SIG-M5 treated with dmso at 0.1 percent for 504 hours (cell line): ENCODE data around the gene TENM4.
A peak's percentile ranks its signal among the peaks of the same experiment; 100 is the strongest.

ENCODE experiments used
- DNase-seq: peaks from one replicate; lab custom pipeline; 2025; ENCODE audit not compliant: unreplicated experiment; lab: John Stamatoyannopoulos, UW

TENM4 gene

DNA sequence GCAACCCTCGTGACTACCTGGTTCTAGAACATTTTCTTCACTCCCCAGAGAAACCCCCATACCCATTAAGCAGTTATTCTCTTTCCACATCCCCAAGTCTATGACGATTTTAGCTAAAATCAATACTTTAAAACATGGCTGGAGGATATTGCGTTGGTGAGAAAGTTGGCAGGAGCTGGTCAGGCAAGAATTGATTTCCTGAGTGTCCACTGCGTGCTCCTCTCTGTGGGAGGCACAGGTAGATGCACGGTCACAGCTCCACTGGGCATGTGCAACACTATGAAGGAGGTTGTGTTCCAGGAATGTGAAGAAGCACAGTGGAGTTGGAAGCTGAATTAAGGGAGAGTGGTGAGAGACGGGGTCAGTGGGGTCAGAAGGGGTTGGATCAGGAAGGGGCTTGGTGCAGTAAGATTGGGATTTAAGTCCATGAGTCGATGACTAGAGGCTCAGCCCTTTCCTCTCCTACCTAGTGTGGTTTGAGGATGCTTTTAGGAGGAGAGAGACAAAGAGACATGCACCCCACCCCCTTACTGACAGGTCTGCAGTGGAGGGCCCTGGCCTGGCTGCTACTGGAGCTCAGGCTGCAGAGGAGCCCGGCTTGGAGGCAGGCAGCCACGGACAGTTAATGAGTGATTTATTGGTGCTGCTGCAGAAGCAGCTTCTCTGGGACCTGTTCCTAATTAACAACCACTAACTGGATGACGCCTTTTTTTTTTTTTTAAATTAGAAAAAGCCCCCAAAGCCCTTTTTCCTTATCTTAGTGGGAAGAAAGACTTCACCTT, 395.6 kb downstream of the TENM4 start:
- no peak for DNase-seq

DNA sequence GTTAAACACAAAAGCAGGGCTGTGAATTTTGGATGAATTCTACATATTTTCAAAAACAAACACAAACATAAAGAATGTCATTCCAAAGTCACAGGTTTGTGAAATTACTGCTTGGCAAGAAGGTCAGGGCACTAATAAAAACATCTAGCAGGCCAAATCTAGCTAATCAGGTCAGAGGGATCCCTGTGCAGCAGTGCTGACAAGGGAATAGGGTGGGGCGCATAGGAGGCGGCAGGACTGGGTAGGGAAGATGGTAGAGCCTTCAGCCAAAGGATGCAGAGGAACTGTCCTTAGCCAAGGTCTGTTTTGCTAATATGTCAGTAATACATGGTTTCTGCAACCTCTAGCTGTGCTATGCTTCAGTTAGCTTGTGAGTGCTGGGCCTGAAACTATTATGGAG, 396.6 kb downstream of the TENM4 start:
- DNase-seq, result no peak

DNA sequence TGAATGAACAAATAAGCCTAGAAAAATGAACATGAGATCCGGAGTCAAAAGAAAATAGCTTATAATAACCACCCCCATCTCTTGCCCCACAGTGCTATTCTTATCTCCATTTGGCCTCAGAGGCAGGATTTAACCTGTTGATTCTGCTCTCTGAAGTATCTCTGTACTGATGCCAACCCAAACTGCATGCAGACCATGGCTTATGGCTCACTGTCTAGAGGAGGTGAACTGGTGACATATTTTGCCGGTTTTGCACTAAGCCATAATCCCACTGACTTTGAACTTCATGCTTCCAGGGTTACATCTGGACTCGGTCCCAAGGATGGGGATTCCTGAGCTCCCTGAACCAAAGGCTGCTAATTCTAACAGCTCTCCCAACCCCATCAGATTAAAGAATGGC, 397.1 kb downstream of the TENM4 start:
- DNase-seq, result no peak

DNA sequence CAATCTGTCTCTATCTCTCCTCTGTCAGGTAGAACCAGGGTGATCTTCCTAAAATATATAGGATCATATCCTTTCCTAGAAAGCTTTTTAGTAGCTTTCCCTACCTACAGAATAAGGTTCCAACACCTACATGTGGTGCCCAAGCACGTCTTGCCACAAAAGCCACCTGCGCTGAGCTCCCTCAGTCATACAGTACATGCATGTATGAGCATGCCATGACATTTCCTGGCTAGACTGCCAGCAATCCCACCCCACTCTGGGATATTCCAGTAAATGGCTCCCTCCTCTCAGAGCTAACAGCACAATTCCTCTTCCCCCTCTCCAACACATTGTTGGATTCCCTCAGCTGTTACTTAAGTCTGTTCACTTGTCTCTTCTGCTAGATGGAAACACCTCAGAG, 398.0 kb downstream of the TENM4 start:
- no peak for DNase-seq

DNA sequence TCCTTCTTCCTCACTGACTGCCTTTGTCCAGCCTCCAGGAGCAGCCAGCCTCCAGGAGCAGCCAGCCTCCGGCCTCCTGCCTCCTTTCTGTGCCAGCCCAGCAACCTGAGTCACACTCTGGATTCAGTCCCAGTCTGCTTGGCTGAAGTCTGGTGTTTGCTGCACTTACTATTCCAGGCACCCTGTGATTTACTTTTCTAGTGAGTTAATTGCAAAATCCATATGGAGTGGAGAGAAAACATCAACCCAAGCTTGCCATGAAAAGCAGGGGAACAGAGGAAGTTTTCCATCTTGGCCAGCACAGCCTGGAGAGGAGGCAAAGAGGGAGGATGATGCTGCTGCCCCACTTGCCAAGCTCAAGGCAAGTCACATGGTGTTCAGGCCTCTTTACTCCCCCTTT, 400.5 kb downstream of the TENM4 start:
- DNase-seq, result no peak

DNA sequence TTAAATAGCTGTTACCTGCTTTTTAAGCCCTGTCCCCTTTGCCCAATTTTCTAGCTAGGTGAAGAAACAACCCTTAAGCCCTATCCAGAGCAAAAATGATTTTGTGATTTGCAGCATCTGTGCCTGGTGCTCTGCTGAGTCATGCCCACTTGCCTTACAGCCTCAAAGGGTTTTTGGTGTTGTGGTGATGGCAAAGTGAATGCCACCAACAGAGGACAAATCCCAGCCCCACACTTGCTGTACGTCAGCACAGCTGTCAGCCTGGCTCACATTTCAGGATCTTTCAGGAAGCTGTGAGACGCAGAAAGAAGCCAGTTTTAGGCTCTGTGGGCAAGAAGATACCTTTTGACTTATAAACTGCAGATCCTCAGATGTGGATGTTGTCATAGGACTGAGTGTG, 401.7 kb downstream of the TENM4 start:
- DNase-seq, result no peak

DNA sequence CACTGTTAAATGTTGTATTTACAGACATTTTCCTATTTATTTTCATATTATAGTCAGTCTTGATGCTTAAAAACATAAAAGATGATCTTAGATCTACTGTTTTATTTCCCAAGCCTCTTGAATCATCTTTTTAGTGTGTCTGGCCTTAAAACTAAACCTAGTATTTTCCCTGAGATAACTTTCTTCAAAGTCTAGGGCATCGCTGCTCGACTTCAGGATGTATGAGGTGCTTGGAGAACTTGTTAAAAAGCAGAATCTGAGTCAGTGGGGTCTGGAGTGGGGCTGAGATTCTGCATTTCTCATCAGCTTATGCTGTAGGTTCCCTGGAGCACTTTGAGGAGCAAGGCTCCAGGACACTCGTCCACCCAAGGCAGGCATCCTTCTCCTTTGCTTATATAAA, 404.9 kb downstream of the TENM4 start:
- DNase-seq, result no peak

DNA sequence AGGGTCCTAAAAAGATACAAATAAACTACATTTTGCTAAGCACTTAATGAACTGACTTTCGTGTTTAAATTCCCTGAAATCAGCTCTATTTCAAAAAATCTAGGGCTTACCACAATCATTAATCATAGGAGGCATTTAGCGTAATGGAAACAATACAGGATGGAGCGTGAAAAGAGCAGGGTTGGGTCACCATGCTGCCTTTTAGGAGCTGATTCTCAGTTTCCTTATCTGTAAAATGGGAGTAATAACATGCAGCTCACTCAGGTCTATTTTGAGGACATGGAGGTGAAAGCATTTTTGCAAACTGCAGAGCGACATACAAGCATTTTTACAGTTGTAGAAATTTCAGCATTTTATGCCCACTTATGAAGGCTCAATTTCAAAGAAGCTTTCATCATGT, 407.0 kb downstream of the TENM4 start:
- DNase-seq, result no peak

DNA sequence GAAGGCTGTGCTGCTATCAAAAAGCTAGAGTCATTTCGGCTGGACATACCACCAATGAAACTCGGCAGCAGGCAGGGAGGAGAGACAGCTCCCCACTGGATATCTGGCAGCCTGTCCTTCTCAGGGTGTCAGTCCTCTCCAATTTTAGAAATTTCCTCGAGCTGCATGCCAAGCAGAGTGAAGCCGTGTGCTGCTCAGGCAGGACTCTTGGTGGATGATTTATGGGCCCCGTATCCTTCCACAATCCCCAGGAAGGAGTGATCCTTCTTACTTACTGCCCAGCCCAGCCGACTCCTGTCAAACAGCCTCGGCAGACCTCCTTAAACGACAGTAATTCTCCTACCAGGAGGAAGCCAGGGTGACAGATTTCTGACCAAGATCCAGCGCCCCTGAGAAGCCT, 410.4 kb downstream of the TENM4 start:
- no peak for DNase-seq

DNA sequence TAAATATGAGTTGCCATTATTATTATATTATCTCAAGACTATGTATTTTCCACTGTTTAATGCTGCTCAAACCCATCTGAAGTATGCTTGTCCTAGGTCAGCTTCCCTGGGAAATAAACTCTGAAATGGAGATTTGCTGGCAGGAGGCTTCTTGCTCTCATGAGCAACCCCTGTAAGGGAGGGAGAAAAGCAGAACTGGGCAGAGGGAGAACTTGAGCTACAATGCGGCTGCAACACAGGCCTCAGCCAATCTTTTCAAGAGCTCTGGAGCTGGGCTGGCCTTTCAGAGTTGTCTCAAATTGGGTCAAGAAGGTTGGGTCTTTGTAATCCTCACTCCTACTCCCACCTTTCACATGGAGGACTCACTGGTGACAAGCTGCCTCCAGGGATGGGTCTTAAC, 412.6 kb downstream of the TENM4 start:
- DNase-seq, result no peak

DNA sequence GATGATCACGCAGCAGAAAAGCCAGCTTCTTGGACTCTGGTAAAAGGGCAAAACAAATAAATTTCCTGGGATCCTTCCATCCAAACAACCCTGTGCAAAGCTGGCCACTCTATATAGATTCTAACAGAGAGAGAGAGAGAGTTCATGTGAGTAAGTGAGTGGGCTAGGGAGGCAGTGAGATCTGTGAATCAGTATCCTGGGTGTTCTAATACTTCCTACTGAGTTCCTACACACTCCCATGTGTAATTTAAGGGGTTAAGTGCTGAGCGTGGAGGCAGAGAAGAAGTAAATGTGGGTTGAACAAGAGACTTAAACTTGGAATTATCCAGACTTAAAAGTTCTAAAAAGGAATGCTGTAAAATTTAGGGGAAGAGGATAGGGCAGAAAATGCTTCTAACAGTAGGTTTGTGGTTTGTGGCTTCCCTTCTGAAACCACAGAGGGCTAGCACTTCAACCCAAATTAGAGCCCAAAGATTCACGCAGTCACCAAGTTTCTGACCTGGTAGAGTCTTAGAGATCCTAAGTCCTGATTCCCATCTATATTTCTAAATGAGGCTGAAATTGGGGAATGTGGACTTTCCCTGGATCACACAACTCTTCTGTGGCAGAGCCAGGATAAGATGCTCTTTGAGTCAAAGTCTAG, 413.9 kb downstream of the TENM4 start:
- DNase-seq, result peak; percentile 0

DNA sequence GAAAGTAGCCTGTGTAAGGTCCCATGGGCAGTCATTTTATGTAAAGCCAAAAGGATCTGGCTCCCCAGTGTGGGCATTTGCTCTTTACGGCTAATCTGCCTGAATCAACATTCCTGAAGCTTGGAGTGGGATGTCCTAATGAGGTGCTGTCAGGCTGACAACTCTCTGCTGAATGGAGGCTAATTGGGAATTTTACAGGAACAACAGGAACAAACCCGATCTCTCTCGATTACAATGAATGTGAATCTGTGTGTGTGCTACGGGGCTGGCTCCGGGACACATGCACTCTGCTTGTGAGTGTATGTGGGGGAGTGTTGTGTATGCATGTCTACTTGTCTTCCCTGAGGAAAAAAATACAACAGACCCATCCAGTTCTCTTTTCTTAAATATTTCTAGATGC, 415.2 kb downstream of the TENM4 start:
- no peak for DNase-seq

DNA sequence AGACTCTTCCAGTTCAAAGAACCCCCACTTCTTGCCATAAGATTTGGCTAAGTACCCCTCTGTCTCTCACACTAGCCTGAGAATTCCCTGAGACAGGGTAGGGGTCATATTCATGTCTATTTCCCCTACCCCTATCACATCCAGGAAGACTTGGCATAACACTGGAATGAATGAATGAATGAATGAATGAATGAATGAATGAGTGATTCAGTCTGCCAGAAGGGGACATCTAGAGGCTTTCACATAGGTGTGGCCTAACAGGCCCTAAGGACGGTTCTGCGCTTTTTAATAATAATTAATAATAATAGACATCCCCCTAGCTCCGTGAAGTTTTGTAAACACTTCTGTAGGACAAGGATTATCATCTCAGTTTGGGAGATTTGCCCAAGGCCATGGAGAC, 415.7 kb downstream of the TENM4 start:
- no peak for DNase-seq

DNA sequence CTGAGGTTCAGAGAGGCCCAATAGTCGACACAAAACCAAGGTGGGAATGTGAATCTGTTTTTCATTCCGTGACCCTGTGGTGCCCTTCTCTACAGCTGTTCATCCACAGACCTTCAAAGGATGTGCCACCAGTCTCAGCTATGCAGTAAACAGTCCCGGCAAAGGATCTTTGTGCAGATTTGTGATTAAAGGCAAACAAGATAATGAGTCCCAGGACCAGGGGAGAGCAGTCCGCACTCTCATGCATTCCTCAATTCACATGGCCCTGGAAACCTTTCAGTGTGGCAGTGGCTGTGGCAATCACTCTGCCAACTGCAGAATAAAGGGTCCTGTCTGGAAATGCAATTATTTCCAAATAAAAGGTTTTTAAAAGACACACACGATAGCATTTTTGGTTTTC, 418.6 kb downstream of the TENM4 start:
- DNase-seq, result no peak

DNA sequence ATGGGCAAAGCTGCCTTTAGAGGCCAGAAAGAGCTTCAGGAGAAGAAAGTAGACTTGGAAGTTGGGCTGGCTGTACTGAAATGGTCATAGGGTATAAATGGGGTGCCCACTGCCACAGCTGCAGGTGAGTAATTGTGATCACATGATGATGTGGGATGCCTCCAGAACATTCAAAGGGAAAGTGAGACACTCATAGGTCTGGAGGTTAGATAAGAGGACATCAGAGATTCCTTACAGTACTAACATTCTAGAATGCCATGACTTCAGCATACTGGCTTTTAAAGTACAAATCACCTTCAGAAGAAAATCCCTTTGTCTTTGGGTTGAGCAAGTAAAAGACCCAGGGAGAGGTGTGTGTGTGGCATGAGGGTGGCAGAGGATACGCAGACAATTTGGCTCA, 419.2 kb downstream of the TENM4 start:
- DNase-seq, result no peak

DNA sequence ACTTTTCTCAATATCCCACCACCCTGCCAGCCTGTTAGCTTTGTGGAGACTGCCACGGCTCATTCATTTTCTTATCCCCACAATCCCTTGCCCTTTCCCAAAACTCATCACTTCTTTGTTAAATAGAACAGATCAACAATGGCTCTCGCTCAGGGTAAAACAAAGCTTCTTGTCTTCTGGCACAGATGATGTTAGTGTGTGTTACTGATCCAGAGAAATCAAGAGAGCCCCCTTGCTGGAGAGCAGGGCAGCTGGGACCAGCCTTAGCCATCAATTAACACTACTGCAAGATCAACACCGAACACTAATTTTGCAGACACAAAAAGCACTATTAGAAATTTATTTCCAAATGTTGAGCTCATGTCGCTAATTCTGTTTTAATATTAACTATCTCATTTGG, 420.9 kb downstream of the TENM4 start:
- no peak for DNase-seq

DNA sequence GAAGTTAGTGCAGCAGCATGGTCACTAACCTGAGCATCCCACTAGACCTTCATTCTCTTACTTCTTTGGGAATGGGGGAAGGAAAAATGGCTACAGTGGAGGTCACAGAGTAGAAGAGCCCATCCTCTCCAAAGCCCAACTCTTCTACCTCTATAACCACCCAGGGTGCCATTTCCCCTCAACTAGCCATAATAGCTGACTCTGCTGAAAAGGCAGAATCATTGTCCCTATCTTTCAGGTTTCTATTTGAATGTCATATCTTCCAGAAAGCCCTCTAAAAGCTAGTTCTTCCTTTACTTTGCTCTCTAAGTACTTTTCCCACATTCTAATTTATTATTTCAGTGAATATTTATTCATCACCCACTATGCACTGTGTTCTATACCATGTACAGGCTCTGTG, 421.6 kb downstream of the TENM4 start:
- DNase-seq, result no peak

DNA sequence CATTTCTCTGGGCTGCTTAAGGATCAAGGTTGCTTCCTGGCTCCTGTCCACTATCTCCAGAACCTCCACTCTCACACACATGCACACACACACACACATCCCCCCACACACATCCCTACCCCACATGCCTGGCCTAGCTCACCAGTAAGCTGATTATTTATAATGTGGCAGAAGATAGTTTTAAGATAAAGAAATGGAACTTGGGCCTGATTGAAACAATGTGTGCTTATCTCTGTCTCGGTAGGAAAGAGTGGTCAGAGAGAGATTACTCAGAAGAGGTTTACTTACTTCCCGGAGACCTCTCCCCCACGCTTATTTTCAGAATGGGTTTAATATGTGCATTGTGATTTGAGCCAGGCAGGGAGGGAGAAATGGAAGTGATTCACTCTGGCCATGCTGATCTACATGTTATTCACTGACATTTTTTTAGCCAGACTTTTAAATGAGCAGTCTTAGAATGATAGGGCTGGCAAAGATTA, 422.4 kb downstream of the TENM4 start:
- DNase-seq, result no peak

DNA sequence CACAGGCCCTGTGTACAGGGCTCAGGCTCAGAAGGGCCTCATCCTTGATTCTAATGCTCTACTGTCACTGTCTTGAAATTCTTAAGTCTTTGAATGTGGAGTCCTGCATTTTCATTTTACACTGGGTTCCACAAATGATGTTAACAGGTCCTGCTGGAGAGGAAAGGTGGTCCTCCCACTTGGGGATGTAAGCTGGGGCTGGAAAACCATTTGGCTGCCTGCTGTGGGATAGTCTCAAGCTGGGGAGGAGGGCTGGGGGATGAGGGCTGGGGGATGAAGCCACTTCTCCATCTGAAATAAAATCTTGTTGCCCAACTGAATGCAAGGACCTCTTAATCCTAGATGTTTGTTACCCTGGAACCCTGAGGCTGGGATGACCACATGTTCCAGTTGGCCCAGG, 423.0 kb downstream of the TENM4 start:
- no peak for DNase-seq

DNA sequence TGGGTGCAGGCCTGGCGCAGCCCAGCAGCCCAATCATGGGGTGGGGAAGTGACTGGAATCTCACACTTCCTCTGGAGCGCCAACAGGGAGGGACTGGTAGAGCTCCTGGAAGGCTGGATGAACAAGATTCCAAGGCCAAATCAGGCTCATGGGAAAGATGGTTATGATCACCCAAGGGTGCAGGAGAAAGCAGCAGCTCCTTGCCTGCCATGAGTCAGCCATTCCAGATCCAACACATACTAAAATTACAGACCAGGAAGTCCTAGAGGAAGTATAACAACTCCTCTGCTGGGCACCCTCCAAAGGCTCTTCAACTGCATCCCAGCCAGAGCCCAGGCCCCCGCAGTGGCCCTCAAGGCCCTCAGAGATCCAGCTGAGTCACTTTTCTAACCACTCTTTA, 427.3 kb downstream of the TENM4 start:
- no peak for DNase-seq

DNA sequence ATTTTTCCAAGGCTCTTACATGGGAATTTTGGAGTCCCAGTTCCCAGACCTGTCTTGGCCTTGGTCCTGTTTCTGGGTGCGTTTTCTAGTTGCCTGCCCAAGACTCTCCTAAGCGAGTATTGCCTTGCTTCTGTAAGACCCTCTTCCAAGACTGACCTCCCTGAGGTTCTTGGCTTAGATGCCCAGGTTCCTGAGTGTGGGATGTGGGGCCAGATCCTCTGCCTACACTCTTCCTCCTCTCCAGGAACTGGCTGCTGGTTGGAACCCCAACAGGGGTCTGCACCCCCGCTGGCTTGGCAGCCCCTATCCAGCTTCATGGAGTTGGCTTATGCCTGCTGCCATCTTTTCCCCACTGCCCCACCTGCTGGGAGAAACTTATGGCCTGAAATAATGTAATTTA, 429.5 kb downstream of the TENM4 start:
- no peak for DNase-seq

DNA sequence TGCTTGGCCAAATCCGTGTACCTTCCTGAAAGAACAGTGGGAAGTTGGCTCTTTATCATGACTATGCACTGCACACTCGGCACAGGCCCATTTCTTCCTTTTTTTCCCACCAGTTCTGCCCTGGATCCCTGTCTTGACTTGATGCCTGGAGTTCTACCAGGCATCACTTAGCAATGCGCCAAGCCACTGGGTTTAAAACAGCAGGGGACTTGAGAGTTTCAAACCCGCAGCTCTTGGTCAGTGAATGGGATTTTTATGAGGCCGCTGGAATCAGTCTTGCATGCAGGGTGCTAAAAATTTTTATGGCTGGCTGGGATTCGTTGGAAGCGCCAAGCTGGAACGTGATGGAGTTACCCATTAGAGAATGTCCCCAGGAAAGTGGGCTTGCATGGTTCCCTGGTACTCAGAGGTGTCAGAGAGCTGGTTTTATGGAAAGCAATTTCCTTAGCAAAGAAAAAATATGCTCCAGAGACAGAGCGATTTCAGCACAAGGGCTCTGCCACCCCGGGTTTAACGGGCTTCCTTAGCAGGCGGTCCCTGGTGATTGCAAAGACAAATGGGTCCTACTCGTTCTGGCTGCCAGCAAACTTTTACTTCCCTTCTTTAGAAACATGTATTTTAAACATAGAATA, 432.9 kb downstream of the TENM4 start:
- no peak for DNase-seq
